Esophagus mucosa (tissue), 1 donor: ENCODE results near the gene CNPY3. TPM values are rescaled to one million over a fixed set of nuclear protein-coding genes. Genes with fewer than 3 reads are reported as not detected.
A peak's percentile ranks its signal among the peaks of the same experiment; 100 is the strongest.
"Not testable (repeated sequence)": the region's sequence is repeated elsewhere in the genome, so short reads cannot be mapped to it uniquely, and the experiment has no call there.

Experiments
- ATAC-seq: fragments of 200-7000 bp; cut with Tn5 transposase; one replicate; pipeline ENCODE4 v1.9.1; 2020
- total RNA-seq: library from RNA; stranded (reverse); gene quantifications from one replicate; pipeline ENCODE4 v1.2.4, GENCODE V29; 2023
- donor health status: DM: yes; HTN: yes; CAD: no.

The CNPY3 gene
- total RNA-seq, 1 donor from 2014 or later: 13.6 TPM

GRCh38 chr6:42916288-42916687 lies 13.0 kb upstream of the CNPY3 start:
- peak; percentile 44 for ATAC-seq

GRCh38 chr6:42921801-42922200 lies 7.5 kb upstream of the CNPY3 start:
- ATAC-seq: no peak

- no peak for ATAC-seq
Observed at GRCh38 chr6:42923666-42924065, 5.6 kb upstream of the CNPY3 start.

- no peak for ATAC-seq
Observed at GRCh38 chr6:42925248-42925857, 3.9 kb upstream of the CNPY3 start.

- peak; percentile 37 for ATAC-seq
Observed at GRCh38 chr6:42929821-42930360, 611 bp downstream of the CNPY3 start.

GRCh38 chr6:42932412-42932811 lies 3.1 kb downstream of the CNPY3 start:
- ATAC-seq: no peak

- no peak for ATAC-seq
Observed at GRCh38 chr6:42933205-42933604, 3.9 kb downstream of the CNPY3 start.

GRCh38 chr6:42935322-42935721 lies 6.0 kb downstream of the CNPY3 start:
- no peak for ATAC-seq

GRCh38 chr6:42936398-42936797 lies 7.1 kb downstream of the CNPY3 start:
- ATAC-seq: no peak

GRCh38 chr6:42937548-42938427 lies 8.5 kb downstream of the CNPY3 start:
- ATAC-seq: no peak

- no peak for ATAC-seq
Observed at GRCh38 chr6:42938428-42938796, 9.1 kb downstream of the CNPY3 start.

- ATAC-seq: no peak
Observed at GRCh38 chr6:42938987-42939809, 9.9 kb downstream of the CNPY3 start.

GRCh38 chr6:42939810-42940167 lies 10.5 kb downstream of the CNPY3 start:
- ATAC-seq: no peak

GRCh38 chr6:42940493-42941045 lies 11.3 kb downstream of the CNPY3 start:
- ATAC-seq: no peak

GRCh38 chr6:42941356-42941755 lies 12.1 kb downstream of the CNPY3 start:
- ATAC-seq: peak; percentile 22

GRCh38 chr6:42942444-42942843 lies 13.2 kb downstream of the CNPY3 start:
- no peak for ATAC-seq

GRCh38 chr6:42947950-42948349 lies 18.7 kb downstream of the CNPY3 start:
- ATAC-seq: no peak

GRCh38 chr6:42952389-42952788 lies 23.1 kb downstream of the CNPY3 start:
- ATAC-seq: no peak

GRCh38 chr6:42954405-42954804 lies 25.1 kb downstream of the CNPY3 start:
- not testable (repeated sequence) for ATAC-seq

GRCh38 chr6:42958125-42958524 lies 28.8 kb downstream of the CNPY3 start:
- no peak for ATAC-seq

GRCh38 chr6:42959917-42960242 lies 30.6 kb downstream of the CNPY3 start:
- no peak for ATAC-seq

GRCh38 chr6:42960243-42961019 lies 31.2 kb downstream of the CNPY3 start, which contains the start of gene GNMT:
TSS of gene GNMT (plus strand) at chr6:42960754. CDS start at chr6:42960768, 14 bp downstream.
- peak; percentile 86 for ATAC-seq
